ENCODE measurements around the gene CDHR2. TPM values are rescaled to one million over a fixed set of nuclear protein-coding genes. Genes with fewer than 3 reads are reported as not detected.

The CDHR2 gene
- total RNA-seq, 1 experiment from 2014 or later: 7.8 TPM

- H3K36me3 Mint-ChIP-seq (ENCODE audit: insufficient read depth, unreplicated experiment): peaks cover 56% of the 10 kb centered on the region
- H3K9me3 Mint-ChIP-seq (ENCODE audit: low read depth, unreplicated experiment): no peaks in the 10 kb centered on the region
- intact Hi-C loops (cut with micrococcal nuclease; ENCODE audit: unreplicated experiment): loop anchor here (5.0 kb wide), 1 partner anchor 120 kb away; the partner anchor contains the start of gene CLTB
- peaks cover 74% of the 10 kb centered on the region for H3K4me1 Mint-ChIP-seq (ENCODE audit: low read depth, unreplicated experiment)
- TF ChIP-seq, protein P1, sequence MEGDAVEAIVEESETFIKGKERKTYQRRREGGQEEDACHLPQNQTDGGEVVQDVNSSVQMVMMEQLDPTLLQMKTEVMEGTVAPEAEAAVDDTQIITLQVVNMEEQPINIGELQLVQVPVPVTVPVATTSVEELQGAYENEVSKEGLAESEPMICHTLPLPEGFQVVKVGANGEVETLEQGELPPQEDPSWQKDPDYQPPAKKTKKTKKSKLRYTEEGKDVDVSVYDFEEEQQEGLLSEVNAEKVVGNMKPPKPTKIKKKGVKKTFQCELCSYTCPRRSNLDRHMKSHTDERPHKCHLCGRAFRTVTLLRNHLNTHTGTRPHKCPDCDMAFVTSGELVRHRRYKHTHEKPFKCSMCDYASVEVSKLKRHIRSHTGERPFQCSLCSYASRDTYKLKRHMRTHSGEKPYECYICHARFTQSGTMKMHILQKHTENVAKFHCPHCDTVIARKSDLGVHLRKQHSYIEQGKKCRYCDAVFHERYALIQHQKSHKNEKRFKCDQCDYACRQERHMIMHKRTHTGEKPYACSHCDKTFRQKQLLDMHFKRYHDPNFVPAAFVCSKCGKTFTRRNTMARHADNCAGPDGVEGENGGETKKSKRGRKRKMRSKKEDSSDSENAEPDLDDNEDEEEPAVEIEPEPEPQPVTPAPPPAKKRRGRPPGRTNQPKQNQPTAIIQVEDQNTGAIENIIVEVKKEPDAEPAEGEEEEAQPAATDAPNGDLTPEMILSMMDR (IDR thresholded peaks at IDR 0.05; ENCODE audit: unreplicated experiment): no peak
- H3K27me3 Mint-ChIP-seq (ENCODE audit: unreplicated experiment): no peaks in the 10 kb centered on the region
- CTCF ChIA-PET: interaction anchor here (0.6 to 3.6 kb wide), 10 partner anchors 13 to 124 kb away, joined by 3 to 19 read pairs (median 8); partner anchors contain the start of genes CDHR2, EIF4E1B, FAF2 and SNCB
- peak within 1 kb of the TSS; percentile 96 for H3K4me3 Mint-ChIP-seq (ENCODE audit: low read depth, unreplicated experiment)
- peak within 1 kb of the TSS; percentile 97 for H3K27ac Mint-ChIP-seq (ENCODE audit: unreplicated experiment)
- no TSS peak for BruUV-seq (replicated peaks)
- DNase-seq: peak; percentile 100
These were observed 12.1 kb upstream of the CDHR2 start, which contains the start of gene RNF44 for GRCh38 chr5:176536902-176537553. Gene RNF44, minus strand, starts transcription at chr5:176537402. Its CDS starts 4,930 bp downstream, at chr5:176532472.

GRCh38 chr5:176537554-176538229, 11.4 kb upstream of the CDHR2 start:
- peaks cover 81% of the 10 kb centered on the region for H3K4me1 Mint-ChIP-seq (ENCODE audit: low read depth, unreplicated experiment)
- DNase-seq: peak; percentile 98
- intact Hi-C loops (cut with micrococcal nuclease; ENCODE audit: unreplicated experiment): loop anchor here (5.0 kb wide), 1 partner anchor 120 kb away; the partner anchor contains the start of gene CLTB
- H3K27ac Mint-ChIP-seq (ENCODE audit: unreplicated experiment): peak overlapping the region; percentile 97
- TF ChIP-seq, protein P1 (IDR thresholded peaks at IDR 0.05; ENCODE audit: unreplicated experiment): no peak
- H3K4me3 Mint-ChIP-seq (ENCODE audit: low read depth, unreplicated experiment): peak overlapping the region; percentile 96
- no TSS peak for BruUV-seq (replicated peaks)
- CTCF ChIA-PET: interaction anchor here (0.5 to 3.6 kb wide), 11 partner anchors 12 to 488 kb away, joined by 3 to 19 read pairs (median 7); partner anchors contain the start of genes CDHR2, EIF4E1B, FAF2 and SNCB
- H3K36me3 Mint-ChIP-seq (ENCODE audit: insufficient read depth, unreplicated experiment): peaks cover 63% of the 10 kb centered on the region
- H3K9me3 Mint-ChIP-seq (ENCODE audit: low read depth, unreplicated experiment): no peaks in the 10 kb centered on the region
- H3K27me3 Mint-ChIP-seq (ENCODE audit: unreplicated experiment): no peaks in the 10 kb centered on the region

GRCh38 chr5:176538230-176538988, 10.7 kb upstream of the CDHR2 start:
- no peaks in the 10 kb centered on the region for H3K9me3 Mint-ChIP-seq (ENCODE audit: low read depth, unreplicated experiment)
- CTCF ChIA-PET: interaction anchor here (0.5 to 3.6 kb wide), 11 partner anchors 11 to 487 kb away, joined by 3 to 19 read pairs (median 4); partner anchors contain the start of genes CDHR2, EIF4E1B, FAF2 and SNCB
- H3K27me3 Mint-ChIP-seq (ENCODE audit: unreplicated experiment): no peaks in the 10 kb centered on the region
- TSS peak; percentile 81 for BruUV-seq (replicated peaks)
- DNase-seq: no peak
- TF ChIP-seq, protein P1 (IDR thresholded peaks at IDR 0.05; ENCODE audit: unreplicated experiment): no peak
- H3K36me3 Mint-ChIP-seq (ENCODE audit: insufficient read depth, unreplicated experiment): peaks cover 67% of the 10 kb centered on the region
- peaks cover 77% of the 10 kb centered on the region for H3K4me1 Mint-ChIP-seq (ENCODE audit: low read depth, unreplicated experiment)
- H3K27ac Mint-ChIP-seq (ENCODE audit: unreplicated experiment): peak overlapping the region; percentile 97
- H3K4me3 Mint-ChIP-seq (ENCODE audit: low read depth, unreplicated experiment): peak overlapping the region; percentile 96
- intact Hi-C loops (cut with micrococcal nuclease; ENCODE audit: unreplicated experiment): loop anchor here (5.0 kb wide), 1 partner anchor 121 kb away; the partner anchor contains the start of gene CLTB

DNA sequence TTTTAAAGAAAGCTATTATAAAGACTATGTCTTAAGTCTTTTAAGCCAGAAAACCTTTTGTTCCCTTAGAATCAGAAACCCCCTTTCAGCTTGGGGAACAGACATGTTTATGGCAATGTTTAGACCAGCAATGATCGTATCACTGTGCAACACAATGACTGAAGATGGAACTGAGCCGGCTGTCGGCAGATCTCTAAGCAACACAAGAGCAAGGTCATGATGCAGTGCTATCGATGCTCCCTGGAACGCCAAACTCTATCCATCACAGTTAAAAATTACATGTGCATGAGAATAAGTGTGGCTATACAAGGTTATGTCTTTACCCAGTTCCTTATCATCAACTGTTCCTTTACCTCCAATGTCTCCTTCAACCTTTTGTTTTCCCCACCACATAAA, 10.2 kb upstream of the CDHR2 start:
- no peak overlapping the region for H3K27ac Mint-ChIP-seq (ENCODE audit: unreplicated experiment)
- CTCF ChIA-PET: interaction anchor here (0.6 kb wide), 2 partner anchors 91 to 943 kb away, joined by 3 to 4 read pairs; no protein-coding TSS in a partner anchor
- no TSS peak for BruUV-seq (replicated peaks)
- DNase-seq: no peak
- TF ChIP-seq, protein P1 (IDR thresholded peaks at IDR 0.05; ENCODE audit: unreplicated experiment): no peak
- H3K9me3 Mint-ChIP-seq (ENCODE audit: low read depth, unreplicated experiment): no peaks in the 10 kb centered on the region
- no peak overlapping the region for H3K4me3 Mint-ChIP-seq (ENCODE audit: low read depth, unreplicated experiment)
- peaks cover 71% of the 10 kb centered on the region for H3K4me1 Mint-ChIP-seq (ENCODE audit: low read depth, unreplicated experiment)
- no peaks in the 10 kb centered on the region for H3K27me3 Mint-ChIP-seq (ENCODE audit: unreplicated experiment)
- H3K36me3 Mint-ChIP-seq (ENCODE audit: insufficient read depth, unreplicated experiment): peaks cover 73% of the 10 kb centered on the region
- intact Hi-C loops (cut with micrococcal nuclease; ENCODE audit: unreplicated experiment): loop anchor here (5.0 kb wide), 1 partner anchor 122 kb away; the partner anchor contains the start of gene CLTB
